ENCODE results near the gene RILPL1. TPM values are rescaled to one million over a fixed set of nuclear protein-coding genes. Genes with fewer than 3 reads are reported as not detected.

Gene RILPL1
- total and polyA plus RNA-seq, 2 of the 4 experiments (the other 2 are of a cell fraction) = 11.1 to 19.8 TPM

GRCh38 chr12:123529686-123530085 is 3.8 kb downstream of the RILPL1 start:
- H4K5ac ChIP-seq (ENCODE audit: low read depth, low read length) = no peak overlapping the region
- ATAC-seq (ENCODE audit: low read depth) (no peak), DNase-seq (no peak)
- no peak overlapping the region for H2AK9ac ChIP-seq (replicated peaks; ENCODE audit: low read depth, low read length, poor library complexity)
- H3K36me3 ChIP-seq (ENCODE audit: control insufficient read depth, insufficient read depth, low read length) = peaks cover 13% of the 10 kb centered on the region
- no peak overlapping the region for H3K4me3 ChIP-seq (ENCODE audit: insufficient read depth, low read depth, low read length)
- no TSS peak for BruUV-seq (replicated peaks)
- no peak overlapping the region for H3K23ac ChIP-seq (ENCODE audit: low read depth, low read length)
- no peaks in the 10 kb centered on the region for H3K27me3 ChIP-seq (ENCODE audit: control insufficient read depth, insufficient read depth, low read length)
- TF ChIP-seq CEBPB (IDR thresholded peaks at IDR 0.05; ENCODE audit: low read depth, low read length) (no peak), RAD21 (IDR thresholded peaks at IDR 0.05; ENCODE audit: low read length) (no peak), ELK1 (IDR thresholded peaks at IDR 0.05; ENCODE audit: borderline replicate concordance, low read depth, low read length) (no peak)
- no peak overlapping the region for H3K27ac ChIP-seq (ENCODE audit: insufficient read depth, low read length)
- peaks cover 9% of the 10 kb centered on the region for H3K4me1 ChIP-seq (ENCODE audit: control insufficient read depth, insufficient read depth, low read length)
- H3K79me1 ChIP-seq (ENCODE audit: low read depth in 1 of 2, low read length in 2 of 2) = peaks cover 33 to 73% of the 10 kb centered on the region in 2 experiments
- no peak overlapping the region for H2BK120ac ChIP-seq (ENCODE audit: low read depth, low read length)
- in situ Hi-C loops (cut with MboI; ENCODE audit: low sequenced_read_pairs) = loop anchor here (5.0 kb wide), 1 partner anchor 53 kb away; the partner anchor contains the start of gene TMED2
- no peak overlapping the region for H4K8ac ChIP-seq (ENCODE audit: low read depth in 2 of 2, low read length in 2 of 2)
- no peak overlapping the region for H2AK5ac ChIP-seq (ENCODE audit: low read depth, low read length)
- intact Hi-C loops (cut with micrococcal nuclease) = no loop called here
- no CpG with 5 or more reads among the region's 3 CpGs for WGBS, 2 experiments (ENCODE audit: extremely low coverage in 2 of 2, insufficient read length in 1 of 2)
- H2BK5ac ChIP-seq (ENCODE audit: low read depth, low read length, poor library complexity, severe bottlenecking) = no peak overlapping the region
- no peak overlapping the region for H3K56ac ChIP-seq (ENCODE audit: extremely low read depth, insufficient read depth, low read length)
- H3K14ac ChIP-seq (replicated peaks; ENCODE audit: low read depth, low read length) = no peak overlapping the region
- H3K4ac ChIP-seq (ENCODE audit: low read depth, low read length) = no peak overlapping the region
- H2AFZ ChIP-seq (replicated peaks; ENCODE audit: low read length, poor library complexity) = no peak overlapping the region
- H3K4me2 ChIP-seq (ENCODE audit: low read depth, low read length) = no peak overlapping the region
- no peak overlapping the region for H3K18ac ChIP-seq (ENCODE audit: low read depth, low read length)
- H4K20me1 ChIP-seq (ENCODE audit: insufficient read depth, low read length) = peaks cover 23% of the 10 kb centered on the region; the same call in 1 of the 2 replicates
- H3K9me1 ChIP-seq (ENCODE audit: insufficient read depth, low read length) = peaks cover 8% of the 10 kb centered on the region
- dilution Hi-C loops (cut with HindIII; ENCODE audit: low sequenced_read_pairs, unreplicated experiment) = no loop called here
- H2BK15ac ChIP-seq (ENCODE audit: low read depth, low read length) = no peak overlapping the region
- H2BK20ac ChIP-seq (ENCODE audit: low read depth, low read length) = no peak overlapping the region
- H4K91ac ChIP-seq (ENCODE audit: insufficient read depth, low read depth, low read length) = no peak overlapping the region
- ChIA-PET POLR2A (ENCODE audit: unreplicated experiment) (no interaction called here), CTCF (no interaction called here)
- no peaks in the 10 kb centered on the region for H3K9me3 ChIP-seq (ENCODE audit: control insufficient read depth, insufficient read depth, low read length)
- H3K9ac ChIP-seq (ENCODE audit: low read depth, low read length) = no peak overlapping the region
